Neural progenitor cell (in vitro differentiated cells): ENCODE data around the gene PTPRN2. TPM values are rescaled to one million over a fixed set of nuclear protein-coding genes. Genes with fewer than 3 reads are reported as not detected.

ENCODE experiments used
- DNase-seq: peaks from one replicate; pipeline ENCODE4 v3.0.0-alpha.2; 2016; ENCODE audit warnings: low spot score
- H2AFZ ChIP-seq: fragments of 200-600 bp; sonication (generic); replicated peaks from 2 replicates; pipeline ENCODE4 v1.6.1; 2016; ENCODE audit warnings: antibody characterized with exemption
- H3F3A ChIP-seq: fragments of 200-600 bp; sonication (generic); 2 replicates; pipeline ENCODE4 v1.6.1; 2016; ENCODE audit warnings: antibody characterized with exemption, low read depth
- H3K27ac ChIP-seq: fragments of 200-600 bp; sonication (generic); 2 replicates; pipeline ENCODE4 v1.5.1; 2016; ENCODE audit warnings: mild to moderate bottlenecking
- H3K27me3 ChIP-seq: fragments of 200-600 bp; sonication (generic); 2 replicates; pipeline ENCODE4 v1.6.1; 2016; ENCODE audit warnings: mild to moderate bottlenecking, moderate library complexity
- H3K36me3 ChIP-seq: fragments of 200-600 bp; sonication (generic); 2 replicates; pipeline ENCODE4 v1.5.1; 2016
- H3K4me1 ChIP-seq: fragments of 200-600 bp; sonication (generic); 2 replicates; pipeline ENCODE4 v1.6.1; 2016; ENCODE audit warnings: mixed run types
- H3K4me2 ChIP-seq: fragments of 200-600 bp; sonication (generic); 2 replicates; pipeline ENCODE4 v1.6.1; 2016
- H3K4me3 ChIP-seq: fragments of 200-600 bp; sonication (generic); 2 replicates; pipeline ENCODE4 v1.5.1; 2016
- H3K79me2 ChIP-seq: fragments of 200-600 bp; sonication (generic); 2 replicates; pipeline ENCODE4 v1.6.1; 2016; ENCODE audit warnings: low read depth
- H3K9ac ChIP-seq: fragments of 200-600 bp; sonication (generic); 2 replicates; pipeline ENCODE4 v1.6.1; 2016
- H3K9me3 ChIP-seq: fragments of 200-600 bp; sonication (generic); 2 replicates; pipeline ENCODE4 v1.5.1; 2016; ENCODE audit warnings: low read depth
- H4K20me1 ChIP-seq: fragments of 200-600 bp; sonication (generic); 2 replicates; pipeline ENCODE4 v1.6.1; 2016; ENCODE audit warnings: low read depth
- H3K27ac Mint-ChIP-seq: 3 replicates; pipeline ENCODE4 v1.8.0; 2021; ENCODE audit warnings: mixed read lengths
- H3K27me3 Mint-ChIP-seq: 2 replicates; pipeline ENCODE4 v1.8.0; 2022; ENCODE audit warnings: low read depth, mild to moderate bottlenecking, inconsistent platforms, moderate library complexity, mixed read lengths; ENCODE audit not compliant: insufficient read depth
- H3K36me3 Mint-ChIP-seq: 3 replicates; pipeline ENCODE4 v1.8.0; 2021; ENCODE audit warnings: mixed read lengths
- H3K4me1 Mint-ChIP-seq: 3 replicates; pipeline ENCODE4 v1.8.0; 2021; ENCODE audit warnings: mixed read lengths
- H3K4me3 Mint-ChIP-seq: 3 replicates; pipeline ENCODE4 v1.8.0; 2021; ENCODE audit warnings: mild to moderate bottlenecking, moderate library complexity, mixed read lengths
- H3K9me3 Mint-ChIP-seq: 3 replicates; pipeline ENCODE4 v1.8.0; 2020; ENCODE audit warnings: mixed read lengths
- EZH2 ChIP-seq: fragments of 200-600 bp; sonication (generic); IDR thresholded peaks from 2 replicates; pipeline ENCODE4 v1.6.1; 2017; ENCODE audit warnings: antibody characterized with exemption, mild to moderate bottlenecking, moderate library complexity
- EZH2phosphoT487 ChIP-seq: fragments of 200-600 bp; sonication (generic); IDR thresholded peaks from 2 replicates; pipeline ENCODE4 v1.6.1; 2017; ENCODE audit warnings: antibody characterized with exemption
- total RNA-seq: library from RNA; depleted of rRNA; stranded (reverse); fragments of >200 nt; gene quantifications from 2 replicates; pipeline ENCODE4 v1.2.3, GENCODE V29; 2015; ENCODE audit warnings: low replicate concordance
- TF ChIP-seq, protein P1 (sequence below): fragments of 200-600 bp; sonication (generic); IDR thresholded peaks from 2 replicates; pipeline ENCODE4 v1.5.1; 2017; ENCODE audit warnings: antibody characterized with exemption, mild to moderate bottlenecking

The PTPRN2 gene
- total RNA-seq, 1 donor from 2014 or later = 3.0 TPM

DNA sequence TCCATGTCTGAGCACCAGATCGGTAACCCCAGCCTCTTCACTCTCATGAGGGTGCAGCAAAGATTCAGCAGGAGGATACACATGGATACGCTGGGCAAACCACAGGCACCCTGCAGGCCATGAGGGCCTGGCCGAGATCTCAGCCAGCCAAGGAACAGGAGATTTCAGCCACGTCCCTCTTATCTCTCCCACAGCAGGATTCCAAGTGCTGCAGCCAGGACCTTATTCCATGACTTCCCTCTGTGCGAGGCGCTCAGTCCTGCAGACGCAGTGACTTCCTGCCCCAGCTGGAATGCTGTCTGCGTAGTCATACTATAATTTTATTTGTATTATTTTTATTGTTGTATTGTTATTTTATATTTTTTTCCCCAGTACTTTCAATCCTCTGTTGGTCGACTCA is 66.8 kb downstream of the PTPRN2 start:
- H3K27me3 ChIP-seq = no peaks in the 10 kb centered on the region
- H3K9me3 Mint-ChIP-seq = peaks cover 17% of the 10 kb centered on the region
- no peak overlapping the region for H3K9ac ChIP-seq
- H3K79me2 ChIP-seq = no peaks in the 10 kb centered on the region
- no peak overlapping the region for H2AFZ ChIP-seq
- peaks cover 3% of the 10 kb centered on the region for H3K27me3 Mint-ChIP-seq
- peaks cover 3% of the 10 kb centered on the region for H3K36me3 Mint-ChIP-seq
- no peak overlapping the region for H3K4me2 ChIP-seq
- TF ChIP-seq, protein P1, sequence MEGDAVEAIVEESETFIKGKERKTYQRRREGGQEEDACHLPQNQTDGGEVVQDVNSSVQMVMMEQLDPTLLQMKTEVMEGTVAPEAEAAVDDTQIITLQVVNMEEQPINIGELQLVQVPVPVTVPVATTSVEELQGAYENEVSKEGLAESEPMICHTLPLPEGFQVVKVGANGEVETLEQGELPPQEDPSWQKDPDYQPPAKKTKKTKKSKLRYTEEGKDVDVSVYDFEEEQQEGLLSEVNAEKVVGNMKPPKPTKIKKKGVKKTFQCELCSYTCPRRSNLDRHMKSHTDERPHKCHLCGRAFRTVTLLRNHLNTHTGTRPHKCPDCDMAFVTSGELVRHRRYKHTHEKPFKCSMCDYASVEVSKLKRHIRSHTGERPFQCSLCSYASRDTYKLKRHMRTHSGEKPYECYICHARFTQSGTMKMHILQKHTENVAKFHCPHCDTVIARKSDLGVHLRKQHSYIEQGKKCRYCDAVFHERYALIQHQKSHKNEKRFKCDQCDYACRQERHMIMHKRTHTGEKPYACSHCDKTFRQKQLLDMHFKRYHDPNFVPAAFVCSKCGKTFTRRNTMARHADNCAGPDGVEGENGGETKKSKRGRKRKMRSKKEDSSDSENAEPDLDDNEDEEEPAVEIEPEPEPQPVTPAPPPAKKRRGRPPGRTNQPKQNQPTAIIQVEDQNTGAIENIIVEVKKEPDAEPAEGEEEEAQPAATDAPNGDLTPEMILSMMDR = no peak
- no peak for TF ChIP-seq EZH2phosphoT487
- TF ChIP-seq EZH2 = no peak
- no peaks in the 10 kb centered on the region for H4K20me1 ChIP-seq
- no peaks in the 10 kb centered on the region for H3K4me1 ChIP-seq
- no peak overlapping the region for H3K27ac Mint-ChIP-seq
- H3K27ac ChIP-seq = no peak overlapping the region
- H3K36me3 ChIP-seq = no peaks in the 10 kb centered on the region
- DNase-seq = no peak
- peaks cover 3% of the 10 kb centered on the region for H3K4me1 Mint-ChIP-seq
- H3F3A ChIP-seq = no peaks in the 10 kb centered on the region
- H3K9me3 ChIP-seq = no peaks in the 10 kb centered on the region
- H3K4me3 Mint-ChIP-seq = no peak overlapping the region
- no peak overlapping the region for H3K4me3 ChIP-seq

DNA sequence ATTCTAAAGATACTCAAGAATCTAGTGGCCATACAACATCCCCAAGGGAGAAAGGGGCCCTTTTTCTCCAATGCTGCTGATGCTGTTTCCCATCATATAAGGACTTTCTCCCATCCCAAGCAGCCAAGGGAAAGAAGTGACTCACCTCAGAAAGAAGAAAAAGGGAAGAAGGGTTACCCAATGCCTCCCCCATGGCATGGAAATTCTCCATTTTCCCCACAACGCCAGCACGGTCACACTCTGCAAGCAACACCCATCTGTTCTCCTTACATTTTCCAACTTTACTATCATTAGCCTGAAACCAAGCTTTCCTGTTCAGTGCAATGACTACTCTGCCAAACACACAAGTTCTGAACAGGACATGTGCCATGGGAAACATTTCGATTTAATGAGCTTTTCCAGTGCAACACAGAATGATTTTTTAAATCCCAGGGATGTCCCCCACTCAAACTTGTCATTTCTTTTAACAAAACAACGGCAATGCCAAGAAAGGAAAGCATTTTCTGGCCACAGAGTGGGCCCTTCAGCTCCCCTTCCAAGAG is 67.9 kb downstream of the PTPRN2 start:
- H3K79me2 ChIP-seq = no peaks in the 10 kb centered on the region
- TF ChIP-seq EZH2phosphoT487 (no peak), EZH2 (no peak)
- TF ChIP-seq, protein P1 = no peak
- no peak overlapping the region for H3K4me3 ChIP-seq
- no peaks in the 10 kb centered on the region for H3K27me3 ChIP-seq
- Mint-ChIP-seq H3K27me3 (peaks cover 3% of the 10 kb centered on the region), H3K36me3 (peaks cover 3% of the 10 kb centered on the region), H3K27ac (no peak overlapping the region), H3K9me3 (peaks cover 17% of the 10 kb centered on the region), H3K4me3 (no peak overlapping the region), H3K4me1 (peaks cover 3% of the 10 kb centered on the region)
- no peaks in the 10 kb centered on the region for H3K9me3 ChIP-seq
- no peaks in the 10 kb centered on the region for H3K36me3 ChIP-seq
- DNase-seq = no peak
- no peaks in the 10 kb centered on the region for H3F3A ChIP-seq
- no peak overlapping the region for H3K4me2 ChIP-seq
- H3K9ac ChIP-seq = no peak overlapping the region
- no peak overlapping the region for H3K27ac ChIP-seq
- no peaks in the 10 kb centered on the region for H3K4me1 ChIP-seq
- H4K20me1 ChIP-seq = no peaks in the 10 kb centered on the region
- no peak overlapping the region for H2AFZ ChIP-seq

DNA sequence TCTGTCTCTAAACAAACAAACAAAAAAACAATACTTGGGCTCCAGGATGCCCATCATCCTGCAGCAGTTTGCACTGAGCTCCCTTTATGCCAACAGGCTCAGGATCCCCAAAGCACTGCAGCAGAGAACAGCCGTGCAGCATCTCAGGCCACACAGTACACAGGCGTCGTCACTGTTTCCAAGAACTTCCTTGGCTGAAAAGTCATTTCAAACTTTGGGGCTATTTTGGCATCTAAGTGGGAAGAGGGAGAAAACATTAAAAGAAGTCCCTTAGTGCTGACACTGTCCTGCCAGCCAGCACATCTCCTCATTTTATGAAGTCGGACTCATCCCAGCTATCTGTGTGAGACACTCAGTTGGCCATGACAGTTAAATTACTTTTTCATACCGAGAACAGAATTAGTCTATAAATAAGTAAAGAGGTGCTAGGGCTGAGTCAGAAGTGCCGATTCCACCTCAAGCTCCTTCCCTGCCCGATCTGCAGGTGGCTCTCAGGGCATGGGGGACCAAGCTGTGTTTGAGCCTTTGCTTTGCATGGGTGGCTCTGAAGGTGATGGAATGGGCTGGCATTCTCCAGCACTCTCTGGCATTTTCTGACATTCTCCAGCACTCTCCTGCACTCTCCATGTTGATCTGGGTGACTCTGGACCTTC is 68.5 kb downstream of the PTPRN2 start:
- Mint-ChIP-seq H3K4me3 (no peak overlapping the region), H3K36me3 (peaks cover 3% of the 10 kb centered on the region), H3K9me3 (peaks cover 17% of the 10 kb centered on the region), H3K4me1 (peaks cover 3% of the 10 kb centered on the region), H3K27ac (no peak overlapping the region), H3K27me3 (peaks cover 3% of the 10 kb centered on the region)
- Histone ChIP-seq H3K4me1 (no peaks in the 10 kb centered on the region), H3K79me2 (no peaks in the 10 kb centered on the region), H3K9ac (no peak overlapping the region), H3K36me3 (no peaks in the 10 kb centered on the region), H4K20me1 (no peaks in the 10 kb centered on the region), H3K27ac (no peak overlapping the region), H2AFZ (no peak overlapping the region), H3K4me2 (no peak overlapping the region), H3F3A (no peaks in the 10 kb centered on the region), H3K4me3 (no peak overlapping the region), H3K9me3 (no peaks in the 10 kb centered on the region), H3K27me3 (no peaks in the 10 kb centered on the region)
- no peak for TF ChIP-seq EZH2
- TF ChIP-seq, protein P1 = no peak
- no peak for TF ChIP-seq EZH2phosphoT487
- no peak for DNase-seq
